ENCODE data around the gene KCNIP3. TPM values are rescaled to one million over a fixed set of nuclear protein-coding genes. Genes with fewer than 3 reads are reported as not detected.
"Not testable (repeated sequence)": the region's sequence is repeated elsewhere in the genome, so short reads cannot be mapped to it uniquely, and the experiment has no call there.

The KCNIP3 gene
- total and polyA plus RNA-seq, 2 donors (not counting 1 experiment from before 2014, with no cell fraction given) = not detected

DNA sequence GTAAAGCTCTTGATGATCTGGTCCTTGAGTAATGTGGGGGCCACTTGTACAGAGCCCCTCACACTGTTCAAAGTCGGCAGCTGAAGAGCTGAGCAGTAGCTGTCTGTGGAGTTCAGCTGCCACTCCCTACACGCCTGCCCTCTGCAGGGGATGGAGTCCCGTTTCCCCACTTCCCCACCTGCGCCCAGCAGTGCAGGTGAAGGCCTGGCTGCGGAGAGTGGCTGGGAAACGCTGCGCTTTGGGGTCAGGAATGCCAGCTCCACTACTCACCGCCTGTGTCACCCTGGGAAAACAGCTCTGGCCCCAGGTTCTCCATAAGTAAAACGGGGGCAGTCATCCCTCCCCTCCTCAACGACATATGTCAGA, 104.8 kb downstream of the KCNIP3 start:
- POLR2A ChIA-PET = not testable (repeated sequence)

DNA sequence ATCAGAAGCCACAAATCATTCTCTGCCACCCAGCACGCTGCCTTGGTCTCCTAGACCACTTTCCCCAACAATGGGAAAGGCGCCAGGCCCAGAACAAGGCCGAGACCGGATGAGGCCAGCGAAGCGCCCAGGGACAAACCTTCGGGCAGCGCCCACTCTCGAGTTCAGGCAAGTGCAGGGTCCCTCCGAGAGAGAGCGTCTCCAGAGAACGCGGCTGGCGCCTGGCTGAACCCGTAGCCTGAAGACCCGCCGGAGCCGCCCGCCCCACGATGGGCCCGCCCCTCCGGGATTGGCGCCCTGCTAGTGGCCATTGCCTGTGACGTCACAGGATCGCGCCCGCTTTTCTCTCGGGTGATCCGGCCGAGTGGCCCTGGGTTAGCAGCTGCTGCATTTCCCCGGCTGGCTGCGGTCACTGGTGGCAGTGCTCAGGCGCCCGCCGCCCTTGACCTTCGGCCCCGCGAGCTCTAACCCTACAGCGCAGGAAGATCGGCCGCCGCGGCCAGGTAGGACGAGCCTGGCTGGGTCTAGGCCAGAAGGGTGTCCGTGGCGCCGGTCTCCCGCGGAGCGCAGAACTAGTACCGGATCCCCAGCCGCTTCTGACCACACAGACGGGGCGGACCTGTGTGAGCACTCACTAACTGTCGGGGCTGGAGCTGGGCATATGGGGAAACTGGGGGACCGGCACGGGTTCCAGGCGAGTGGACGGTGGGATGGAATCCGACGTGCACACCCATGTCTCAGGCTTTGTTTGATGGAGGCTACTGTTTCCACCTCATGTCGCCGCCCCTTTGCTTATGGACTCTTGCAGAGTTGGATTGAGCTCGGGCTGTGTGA, 105.4 kb downstream of the KCNIP3 start, which contains the start of gene FAHD2A:
Gene FAHD2A (plus strand): TSS at position 339 of the 834 bp plus-strand sequence. CDS start 2,851 bp downstream, outside the sequence.
- Histone ChIP-seq H3K36me3 (replicated peaks in 1 of 2; ENCODE audit: control extremely low read depth in 1 of 2, control insufficient read depth in 1 of 2, extremely low read depth in 1 of 2, insufficient read depth in 2 of 2, low read length in 1 of 2) (no peaks in the 10 kb centered on the region), H3K27me3 (replicated peaks in 1 of 4; ENCODE audit: control extremely low read depth in 1 of 4, control insufficient read depth in 3 of 4, insufficient read depth in 4 of 4, low read length in 3 of 4) (no peaks in the 10 kb centered on the region), H3K4me3 (ENCODE audit: control extremely low read depth in 1 of 5, extremely low read depth in 1 of 5, insufficient read depth in 1 of 5, low read depth in 2 of 5, low read length in 4 of 5) (peak within 1 kb of the TSS; percentile 1 to 94 (median 85)), H4K20me1 (ENCODE audit: control insufficient read depth, insufficient read depth, low read length, poor library complexity, severe bottlenecking) (no peaks in the 10 kb centered on the region), H2AFZ (ENCODE audit: insufficient read depth, low read depth, low read length, poor library complexity, severe bottlenecking) (peak within 1 kb of the TSS; percentile 80), H3K4me2 (replicated peaks; ENCODE audit: low read depth, low read length, poor library complexity, severe bottlenecking) (peak within 1 kb of the TSS; percentile 74), H3K9me3 (ENCODE audit: control extremely low read depth in 1 of 3, control insufficient read depth in 2 of 3, insufficient read depth in 1 of 3, low read length in 2 of 3) (no peaks in the 10 kb centered on the region), H3K9ac (ENCODE audit: low read length) (peak within 1 kb of the TSS; percentile 77), H3K4me1 (ENCODE audit: control insufficient read depth in 2 of 2, insufficient read depth in 2 of 2, low read length in 2 of 2) (peaks cover 13 to 16% of the 10 kb centered on the region in 2 donors), H3K27ac (ENCODE audit: low read length in 2 of 2) (peak within 1 kb of the TSS; percentile 34 to 66), H3K79me2 (ENCODE audit: control insufficient read depth, insufficient read depth, low read length) (peaks cover 4% of the 10 kb centered on the region)
- peak within 1 kb of the TSS; percentile 94 for H3K27ac Mint-ChIP-seq
- no peaks in the 10 kb centered on the region for H3K9me3 Mint-ChIP-seq (ENCODE audit: insufficient read depth)
- H3K4me3 Mint-ChIP-seq = peak within 1 kb of the TSS; percentile 98
- ATAC-seq (ENCODE audit: low read depth) (peak; percentile 97), DNase-seq (peak; percentile 91)
- no peaks in the 10 kb centered on the region for H3K27me3 Mint-ChIP-seq
- H3K4me1 Mint-ChIP-seq = peaks cover 25% of the 10 kb centered on the region
- CTCF ChIA-PET = interaction anchor here (0.6 to 1.1 kb wide), 3 partner anchors 9 to 13 kb away, joined by 3 read pairs; no protein-coding TSS in a partner anchor
- intact Hi-C loops (cut with micrococcal nuclease) = loop anchor here (2.0 kb wide), 1 partner anchor 282 kb away; the partner anchor contains the start of gene MRPS5
- POLR2A ChIA-PET = no interaction called here
- no peak for TF ChIP-seq EZH2 (IDR thresholded peaks at IDR 0.05; ENCODE audit: borderline replicate concordance, insufficient read depth, low read depth, low read length, poor library complexity, severe bottlenecking)
- TF ChIP-seq, protein P1, sequence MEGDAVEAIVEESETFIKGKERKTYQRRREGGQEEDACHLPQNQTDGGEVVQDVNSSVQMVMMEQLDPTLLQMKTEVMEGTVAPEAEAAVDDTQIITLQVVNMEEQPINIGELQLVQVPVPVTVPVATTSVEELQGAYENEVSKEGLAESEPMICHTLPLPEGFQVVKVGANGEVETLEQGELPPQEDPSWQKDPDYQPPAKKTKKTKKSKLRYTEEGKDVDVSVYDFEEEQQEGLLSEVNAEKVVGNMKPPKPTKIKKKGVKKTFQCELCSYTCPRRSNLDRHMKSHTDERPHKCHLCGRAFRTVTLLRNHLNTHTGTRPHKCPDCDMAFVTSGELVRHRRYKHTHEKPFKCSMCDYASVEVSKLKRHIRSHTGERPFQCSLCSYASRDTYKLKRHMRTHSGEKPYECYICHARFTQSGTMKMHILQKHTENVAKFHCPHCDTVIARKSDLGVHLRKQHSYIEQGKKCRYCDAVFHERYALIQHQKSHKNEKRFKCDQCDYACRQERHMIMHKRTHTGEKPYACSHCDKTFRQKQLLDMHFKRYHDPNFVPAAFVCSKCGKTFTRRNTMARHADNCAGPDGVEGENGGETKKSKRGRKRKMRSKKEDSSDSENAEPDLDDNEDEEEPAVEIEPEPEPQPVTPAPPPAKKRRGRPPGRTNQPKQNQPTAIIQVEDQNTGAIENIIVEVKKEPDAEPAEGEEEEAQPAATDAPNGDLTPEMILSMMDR (IDR thresholded peaks at IDR 0.05) = no peak
- WGBS (ENCODE audit: insufficient coverage) = under 1% methylated on average over 64 of the region's 64 CpGs

More for the DNA sequence above, 104.8 kb downstream of the KCNIP3 start:
- H3K36me3 ChIP-seq (replicated peaks in 1 of 2; ENCODE audit: control extremely low read depth in 1 of 2, control insufficient read depth in 1 of 2, extremely low read depth in 1 of 2, insufficient read depth in 2 of 2, low read length in 1 of 2); H3K9me3 Mint-ChIP-seq (ENCODE audit: insufficient read depth); H3K79me2 ChIP-seq (ENCODE audit: control insufficient read depth, insufficient read depth, low read length); H4K20me1 ChIP-seq (ENCODE audit: control insufficient read depth, insufficient read depth, low read length, poor library complexity, severe bottlenecking); H3K27me3 Mint-ChIP-seq; H3K9me3 ChIP-seq (ENCODE audit: control extremely low read depth in 1 of 3, control insufficient read depth in 2 of 3, insufficient read depth in 1 of 3, low read length in 2 of 3); H3K27me3 ChIP-seq (replicated peaks in 1 of 4; ENCODE audit: control extremely low read depth in 1 of 4, control insufficient read depth in 3 of 4, insufficient read depth in 4 of 4, low read length in 3 of 4): not testable (repeated sequence)
- peak overlapping the region; percentile 77 for H3K9ac ChIP-seq (ENCODE audit: low read length)
- peak overlapping the region; percentile 80 for H2AFZ ChIP-seq (ENCODE audit: insufficient read depth, low read depth, low read length, poor library complexity, severe bottlenecking)
- CTCF ChIA-PET = interaction anchor here (0.6 to 1.1 kb wide), 3 partner anchors 12 to 13 kb away, joined by 3 to 4 read pairs (median 3); no protein-coding TSS in a partner anchor
- ATAC-seq (ENCODE audit: low read depth) = peak; percentile 2
- WGBS (ENCODE audit: insufficient coverage) = 0% methylated on average over 10 of the region's 10 CpGs
- DNase-seq = peak; percentile 39
- intact Hi-C loops (cut with micrococcal nuclease) = loop anchor here (2.0 kb wide), 1 partner anchor 281 kb away; the partner anchor contains the start of gene MRPS5
- H3K27ac ChIP-seq (ENCODE audit: low read length in 2 of 2) = peak overlapping the region in 1 of 2 donors; percentile 66
- peak overlapping the region in 4 of 5 experiments; percentile 83 to 94 (median 88) for H3K4me3 ChIP-seq (ENCODE audit: control extremely low read depth in 1 of 5, extremely low read depth in 1 of 5, insufficient read depth in 1 of 5, low read depth in 2 of 5, low read length in 4 of 5)
- peaks cover 25% of the 10 kb centered on the region for H3K4me1 Mint-ChIP-seq
- peaks cover 13 to 16% of the 10 kb centered on the region in 2 donors for H3K4me1 ChIP-seq (ENCODE audit: control insufficient read depth in 2 of 2, insufficient read depth in 2 of 2, low read length in 2 of 2)
- H3K4me3 Mint-ChIP-seq = peak overlapping the region; percentile 98
- H3K27ac Mint-ChIP-seq = peak overlapping the region; percentile 94
- H3K4me2 ChIP-seq (replicated peaks; ENCODE audit: low read depth, low read length, poor library complexity, severe bottlenecking) = peak overlapping the region; percentile 74

DNA sequence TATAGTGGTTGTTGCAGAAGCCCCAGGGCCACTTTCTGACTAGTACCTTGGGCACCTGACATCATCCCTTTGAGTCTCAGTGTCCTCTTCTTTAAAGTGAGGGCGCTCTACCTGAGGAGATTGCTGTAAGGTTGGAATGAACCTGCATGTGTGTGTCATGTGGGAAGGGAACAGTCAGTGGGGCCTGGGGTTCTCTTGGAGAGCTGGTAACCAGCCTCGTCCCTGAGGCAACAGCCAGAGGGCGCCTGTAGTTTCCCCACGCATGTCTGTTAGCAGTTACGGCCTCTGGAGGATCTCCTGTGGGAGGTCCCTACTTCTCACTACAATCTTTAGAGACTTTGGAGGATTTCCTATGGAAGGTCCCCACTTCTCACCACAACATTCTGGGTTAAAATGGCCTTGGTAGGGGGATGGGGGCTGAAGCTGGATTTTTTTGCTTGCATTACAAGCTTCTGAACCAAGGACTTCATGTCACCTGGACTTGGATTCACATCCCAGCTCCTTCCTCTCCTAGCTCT, 106.1 kb downstream of the KCNIP3 start:
- ATAC-seq (ENCODE audit: low read depth); DNase-seq; POLR2A ChIA-PET; H3K27me3 ChIP-seq (replicated peaks in 1 of 4; ENCODE audit: control extremely low read depth in 1 of 4, control insufficient read depth in 3 of 4, insufficient read depth in 4 of 4, low read length in 3 of 4); H3K36me3 ChIP-seq (replicated peaks in 1 of 2; ENCODE audit: control extremely low read depth in 1 of 2, control insufficient read depth in 1 of 2, extremely low read depth in 1 of 2, insufficient read depth in 2 of 2, low read length in 1 of 2); H4K20me1 ChIP-seq (ENCODE audit: control insufficient read depth, insufficient read depth, low read length, poor library complexity, severe bottlenecking); H3K9me3 ChIP-seq (ENCODE audit: control extremely low read depth in 1 of 3, control insufficient read depth in 2 of 3, insufficient read depth in 1 of 3, low read length in 2 of 3); H3K27me3 Mint-ChIP-seq; H3K9me3 Mint-ChIP-seq (ENCODE audit: insufficient read depth); H3K79me2 ChIP-seq (ENCODE audit: control insufficient read depth, insufficient read depth, low read length): not testable (repeated sequence)
- Mint-ChIP-seq H3K4me1 (peaks cover 25% of the 10 kb centered on the region), H3K27ac (peak overlapping the region; percentile 94), H3K4me3 (peak overlapping the region; percentile 98)
- Histone ChIP-seq H3K4me3 (ENCODE audit: control extremely low read depth in 1 of 5, extremely low read depth in 1 of 5, insufficient read depth in 1 of 5, low read depth in 2 of 5, low read length in 4 of 5) (peak overlapping the region; percentile 1 to 94 (median 85)), H3K9ac (ENCODE audit: low read length) (peak overlapping the region; percentile 77), H3K4me1 (ENCODE audit: control insufficient read depth in 2 of 2, insufficient read depth in 2 of 2, low read length in 2 of 2) (peaks cover 13 to 16% of the 10 kb centered on the region in 2 donors), H3K4me2 (replicated peaks; ENCODE audit: low read depth, low read length, poor library complexity, severe bottlenecking) (peak overlapping the region; percentile 74), H3K27ac (ENCODE audit: low read length in 2 of 2) (peak overlapping the region in 1 of 2 donors; percentile 66), H2AFZ (ENCODE audit: insufficient read depth, low read depth, low read length, poor library complexity, severe bottlenecking) (peak overlapping the region; percentile 80)
- WGBS (ENCODE audit: insufficient coverage) = 22% methylated on average over 1 of the region's 5 CpGs
- CTCF ChIA-PET = interaction anchor here (1.1 kb wide), 2 partner anchors 9 to 14 kb away, joined by 3 read pairs; no protein-coding TSS in a partner anchor
- intact Hi-C loops (cut with micrococcal nuclease) = loop anchor here (2.0 kb wide), 1 partner anchor 282 kb away; the partner anchor contains the start of gene MRPS5

Measured in B cell (primary cell).